ENCODE measurements around the gene PRSS21.

PRSS21 gene

DNA sequence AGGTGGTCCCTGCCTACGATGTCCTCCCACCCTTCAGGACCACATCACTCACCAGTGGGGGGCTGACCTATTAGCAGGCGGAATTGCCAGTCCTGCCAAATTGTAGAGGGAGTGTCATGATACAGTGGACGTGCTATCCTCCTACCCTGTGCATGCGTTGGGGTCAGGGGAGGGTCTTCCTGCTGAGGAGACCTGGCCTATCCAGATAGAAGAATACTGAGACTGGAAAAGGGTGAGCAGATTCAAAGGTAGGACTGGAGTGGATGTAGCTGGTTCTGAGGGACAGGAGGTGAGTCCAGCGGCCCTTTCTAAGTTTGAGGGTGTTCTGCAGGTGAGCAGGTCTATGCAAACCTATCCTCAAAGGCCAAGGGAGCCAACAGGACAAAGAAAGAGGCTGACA lies 10.8 kb upstream of the PRSS21 start:
- no peak for DNase-seq (ENCODE audit: low spot score)

DNA sequence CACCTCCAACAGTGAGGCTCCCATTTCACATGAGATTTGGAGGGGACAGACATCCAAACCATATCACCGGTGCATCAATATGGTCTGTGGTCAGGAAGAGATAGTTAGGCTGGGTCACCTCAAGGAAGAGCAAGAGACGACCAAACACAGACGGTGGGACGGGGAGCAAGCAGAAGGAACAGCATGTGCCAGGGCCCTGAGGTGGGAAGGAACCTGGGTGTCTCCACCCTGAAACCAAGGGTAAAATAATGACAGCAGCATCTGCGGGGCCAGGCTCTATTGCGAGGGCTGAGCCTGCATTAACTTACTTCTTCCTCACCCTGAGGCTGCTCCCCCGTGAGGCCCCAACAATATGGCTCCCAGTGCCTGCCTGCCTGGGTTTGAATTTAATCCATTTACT lies 8.9 kb upstream of the PRSS21 start:
- DNase-seq (ENCODE audit: low spot score) = no peak

DNA sequence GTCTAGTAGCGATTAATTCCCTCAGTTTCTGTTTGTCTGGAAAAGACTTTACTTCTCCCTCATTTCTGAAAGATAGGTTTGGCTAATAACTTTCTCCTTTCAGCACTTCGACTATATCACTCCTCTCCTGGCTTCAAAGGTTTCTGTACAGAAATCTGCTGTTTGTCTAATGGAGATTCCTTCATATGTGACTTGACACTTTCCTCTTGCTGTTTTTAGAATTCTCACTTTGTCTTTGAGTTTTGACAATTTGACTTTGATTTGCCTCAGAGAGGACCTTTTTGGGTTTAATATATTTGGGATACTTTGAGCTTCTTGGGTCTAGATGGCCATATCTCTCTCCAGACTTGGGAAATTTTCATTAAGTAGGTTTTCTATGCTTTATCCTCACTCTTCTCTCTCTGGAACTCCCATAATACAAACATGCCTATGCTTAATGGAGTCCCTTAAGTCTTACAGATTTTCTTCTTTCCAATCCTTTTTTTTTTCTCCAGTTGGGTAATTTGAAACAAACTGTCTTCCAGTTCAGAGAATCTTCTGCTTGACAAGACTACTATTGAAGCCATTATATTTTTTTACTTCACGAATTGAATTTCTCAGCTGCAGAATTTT lies 7.8 kb upstream of the PRSS21 start:
- no peak for DNase-seq (ENCODE audit: low spot score)

DNA sequence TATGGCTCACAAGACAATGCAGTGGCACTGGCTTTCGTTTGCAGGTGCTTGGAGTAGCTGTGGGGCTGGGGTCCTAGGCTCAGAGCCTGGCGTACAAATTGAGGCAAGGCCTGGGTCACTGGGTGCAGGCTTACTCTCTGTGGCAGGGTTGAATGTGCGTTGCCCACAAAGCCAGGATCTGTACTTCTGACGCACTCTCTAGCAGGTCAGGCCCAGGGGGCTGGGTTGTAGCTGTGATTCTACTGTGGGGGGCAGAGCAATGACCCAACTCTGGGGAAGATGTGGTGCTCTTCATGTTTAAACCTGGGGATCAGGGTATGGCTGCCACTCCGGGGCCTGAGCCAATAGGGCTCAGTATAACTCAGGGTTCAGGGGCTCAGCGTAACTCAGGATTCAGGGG lies 6.4 kb upstream of the PRSS21 start:
- no peak for DNase-seq (ENCODE audit: low spot score)

DNA sequence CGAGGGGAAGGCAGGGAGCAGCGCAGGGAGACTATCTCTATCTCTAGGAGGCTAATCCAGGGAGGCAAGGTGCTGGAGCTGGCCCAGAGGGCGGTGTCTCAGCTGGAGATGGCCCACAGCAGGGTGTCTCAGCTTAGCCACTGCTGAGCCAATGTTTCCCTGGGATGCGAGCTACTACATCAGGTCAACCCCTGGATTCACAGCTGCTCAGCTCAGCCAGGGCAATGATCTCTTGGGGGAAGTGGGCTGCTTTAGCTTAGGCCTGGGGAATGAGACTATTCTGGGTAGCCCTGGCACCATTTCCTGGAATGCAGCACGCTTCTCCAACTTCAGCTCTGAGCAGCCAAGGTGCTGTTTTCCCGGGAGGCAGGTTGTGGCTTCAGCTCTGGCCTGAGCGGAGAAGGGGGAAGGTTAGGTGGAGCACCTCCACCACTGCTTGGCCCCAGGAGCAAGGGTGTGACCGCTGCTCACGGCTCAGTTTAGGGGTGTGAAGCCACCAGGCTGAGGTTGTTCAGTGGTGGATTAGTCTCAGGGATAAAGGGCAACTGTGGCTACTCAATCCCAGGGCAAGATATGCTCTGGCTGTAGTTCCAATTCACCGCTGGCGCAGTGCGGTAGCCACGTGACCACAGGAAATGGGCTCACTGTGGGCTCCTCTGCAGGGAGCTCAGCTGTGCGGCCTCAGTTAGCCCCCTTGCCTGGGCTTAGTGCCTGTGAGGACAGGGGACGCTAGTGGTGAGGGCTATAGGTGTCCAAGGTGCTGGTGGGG lies 5.2 kb upstream of the PRSS21 start:
- no peak for DNase-seq (ENCODE audit: low spot score)

DNA sequence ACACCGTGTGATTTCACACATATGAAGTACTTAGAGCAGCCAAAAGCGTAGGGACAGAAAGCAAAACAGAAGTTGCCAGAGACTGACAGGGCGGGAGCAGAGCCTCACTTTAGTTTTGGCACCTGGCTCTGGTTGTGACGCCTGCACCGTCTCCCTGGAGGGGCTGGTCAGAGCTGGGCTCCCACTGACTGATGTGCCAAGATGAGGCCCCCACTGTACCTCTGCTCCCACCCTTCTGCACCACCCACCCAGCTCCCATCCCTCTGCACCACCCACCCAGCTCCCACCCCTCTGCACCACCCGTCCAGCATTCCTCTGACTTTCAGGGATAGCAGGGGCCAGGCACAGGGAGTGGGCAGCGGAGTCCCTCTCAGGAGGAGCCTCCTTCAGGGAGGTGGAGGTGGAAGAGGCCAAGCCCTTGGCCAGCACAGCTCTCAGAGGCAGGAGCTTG lies 3.2 kb upstream of the PRSS21 start:
- no peak for DNase-seq (ENCODE audit: low spot score)

DNA sequence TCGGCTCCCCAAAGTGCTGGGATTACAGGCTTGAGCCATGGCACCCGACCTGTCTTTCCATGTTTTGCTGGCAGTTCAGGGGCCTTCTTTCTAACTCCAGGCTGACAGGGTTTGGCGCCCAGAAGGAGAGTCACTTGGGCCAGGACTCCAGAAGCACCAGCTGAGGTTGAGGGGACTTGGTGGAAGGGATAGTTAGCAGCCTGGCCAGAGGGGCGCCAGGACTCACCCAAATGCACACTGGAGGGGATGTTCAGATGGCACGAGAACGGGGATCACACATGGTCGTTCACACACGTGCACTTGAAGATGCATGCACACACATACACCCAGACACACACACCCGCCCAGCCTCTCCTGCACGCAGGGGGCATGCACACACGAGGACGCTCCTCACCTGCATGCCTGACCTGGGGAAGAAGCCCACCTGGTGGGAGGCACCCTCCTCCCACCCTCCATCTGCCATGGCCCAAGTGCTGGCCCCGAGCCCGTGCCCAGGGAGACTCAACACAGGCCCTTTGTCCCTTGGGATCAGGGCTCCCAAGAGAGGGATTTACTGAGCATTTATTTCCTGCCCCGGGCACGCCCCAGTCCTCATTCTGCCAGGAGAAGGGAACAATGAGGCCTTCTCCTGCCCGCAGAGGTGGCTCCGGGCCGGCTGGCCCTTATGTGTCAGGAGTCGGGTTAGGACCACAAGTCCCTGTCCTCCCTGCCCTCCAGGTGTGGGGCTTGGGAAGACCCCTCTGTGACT lies 2.3 kb upstream of the PRSS21 start:
- no peak for DNase-seq (ENCODE audit: low spot score)

DNA sequence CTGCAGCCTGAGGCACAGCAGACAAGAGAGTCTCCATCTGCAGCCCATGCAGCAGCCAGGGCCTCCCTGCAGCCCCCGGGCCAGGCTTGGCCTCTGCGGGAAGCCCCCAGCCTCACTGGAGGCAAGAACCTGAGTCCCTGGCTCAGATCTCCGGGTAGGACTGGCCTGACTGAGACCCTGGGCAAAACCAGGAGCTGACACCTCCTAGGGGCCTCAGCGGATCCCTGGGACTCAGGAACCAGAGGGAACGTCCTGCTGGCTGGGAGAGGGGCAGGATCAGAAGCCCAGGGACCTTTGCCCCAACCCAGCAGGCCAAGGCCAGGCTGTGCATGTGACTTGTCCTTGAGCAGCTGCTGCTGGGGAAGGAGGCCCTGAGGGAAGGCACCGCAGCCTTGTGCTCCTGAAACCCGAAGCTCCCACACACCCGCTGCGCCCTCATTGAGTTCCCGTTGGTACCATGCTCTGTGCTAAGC lies 1.7 kb upstream of the PRSS21 start:
- no peak for DNase-seq (ENCODE audit: low spot score)

DNA sequence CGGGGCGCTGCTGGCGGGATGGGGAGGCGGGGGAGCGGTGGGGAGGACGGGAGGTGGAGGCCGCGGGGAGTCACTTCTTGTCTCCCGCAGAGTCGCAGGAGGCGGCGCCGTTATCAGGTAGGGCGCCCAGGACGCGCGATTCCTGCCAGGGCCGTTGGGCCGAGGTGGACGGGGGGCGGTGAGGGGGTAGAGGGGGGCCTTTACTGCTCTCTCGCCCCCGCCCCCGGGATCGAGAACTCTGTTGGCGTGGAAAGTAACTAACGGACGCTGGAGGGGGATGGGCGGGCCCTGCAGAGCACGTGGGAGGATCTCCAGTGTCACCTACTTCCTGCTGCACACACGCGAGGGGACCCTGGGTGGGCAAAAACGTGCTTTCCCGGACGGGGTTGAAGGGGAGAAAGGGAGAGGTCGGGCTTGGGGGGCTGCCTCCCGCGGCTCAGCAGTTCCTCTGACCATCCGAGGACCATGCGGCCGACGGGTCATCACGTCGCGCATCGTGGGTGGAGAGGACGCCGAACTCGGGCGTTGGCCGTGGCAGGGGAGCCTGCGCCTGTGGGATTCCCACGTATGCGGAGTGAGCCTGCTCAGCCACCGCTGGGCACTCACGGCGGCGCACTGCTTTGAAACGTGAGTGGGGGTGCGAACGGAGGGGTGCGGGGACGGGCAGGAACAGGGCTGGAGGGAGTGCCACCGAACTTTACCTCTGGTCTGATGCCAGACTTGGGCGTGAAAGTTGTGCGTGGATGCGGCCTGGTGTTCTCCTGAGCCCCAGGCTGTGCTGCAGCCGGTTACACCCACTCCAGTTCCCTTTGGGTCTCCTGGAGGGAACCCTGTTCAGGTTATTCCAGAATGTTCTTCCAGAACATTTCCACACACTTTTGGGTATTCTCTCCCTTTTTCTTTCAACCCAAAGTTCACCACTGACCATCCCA lies 569 bp downstream of the PRSS21 start:
- no peak for DNase-seq (ENCODE audit: low spot score)

DNA sequence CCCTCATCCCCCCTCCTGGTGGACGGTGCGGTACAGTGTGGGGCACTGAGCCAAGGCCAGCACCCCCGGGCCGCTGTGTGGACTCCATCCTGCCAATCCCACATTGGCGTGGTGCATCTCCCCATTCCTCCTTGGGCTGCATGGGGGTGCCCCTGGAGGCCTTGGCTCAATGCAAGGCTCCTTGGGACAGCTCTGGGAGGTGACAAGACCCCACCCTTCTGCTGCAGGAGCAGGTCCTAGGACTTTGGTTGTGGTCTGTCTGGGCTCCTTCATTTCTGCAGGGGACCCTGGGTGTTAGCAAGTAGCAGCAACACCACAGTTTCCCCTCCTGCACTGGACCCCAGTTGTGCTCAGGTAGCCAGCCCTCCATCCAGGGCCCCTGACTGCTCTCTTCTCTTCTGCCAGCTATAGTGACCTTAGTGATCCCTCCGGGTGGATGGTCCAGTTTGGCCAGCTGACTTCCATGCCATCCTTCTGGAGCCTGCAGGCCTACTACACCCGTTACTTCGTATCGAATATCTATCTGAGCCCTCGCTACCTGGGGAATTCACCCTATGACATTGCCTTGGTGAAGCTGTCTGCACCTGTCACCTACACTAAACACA lies 1.3 kb downstream of the PRSS21 start:
- DNase-seq (ENCODE audit: low spot score) = no peak

DNA sequence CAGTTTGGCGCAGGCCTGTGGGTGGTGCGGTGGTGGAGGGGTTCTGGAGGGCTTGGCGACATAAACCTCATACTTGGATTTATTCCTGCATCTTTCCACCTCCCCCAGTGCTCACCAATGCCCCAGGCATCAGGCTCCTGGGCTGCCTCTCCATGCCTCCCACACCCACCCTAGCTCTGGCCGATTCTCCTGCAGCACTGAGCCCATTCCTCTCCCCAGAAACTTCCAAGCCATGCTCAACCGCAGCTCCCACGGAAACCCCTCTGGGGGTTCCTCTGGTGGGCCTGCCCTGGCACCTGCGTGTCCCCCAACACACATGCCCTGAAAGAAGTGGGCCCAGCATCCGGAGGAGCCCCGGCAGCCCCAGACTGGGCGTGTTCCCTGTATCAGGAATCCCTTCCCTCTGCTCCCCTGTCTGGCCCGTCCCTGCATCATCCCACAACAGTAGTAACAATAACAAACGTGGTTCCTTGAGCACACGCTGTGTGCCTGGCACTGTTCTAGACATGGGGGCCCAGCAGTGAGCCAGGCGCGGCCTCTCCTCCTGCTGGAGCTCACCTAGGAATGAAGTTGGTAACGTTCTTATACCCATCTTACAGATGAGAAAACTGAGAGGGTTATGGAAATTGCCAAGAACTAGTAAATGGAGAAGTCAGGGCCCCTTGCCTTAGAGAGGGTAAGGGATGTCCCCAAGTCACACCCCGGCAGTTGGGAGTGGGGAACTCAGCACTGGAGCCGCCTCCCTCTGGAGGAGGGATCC lies 2.3 kb downstream of the PRSS21 start:
- DNase-seq (ENCODE audit: low spot score) = no peak

DNA sequence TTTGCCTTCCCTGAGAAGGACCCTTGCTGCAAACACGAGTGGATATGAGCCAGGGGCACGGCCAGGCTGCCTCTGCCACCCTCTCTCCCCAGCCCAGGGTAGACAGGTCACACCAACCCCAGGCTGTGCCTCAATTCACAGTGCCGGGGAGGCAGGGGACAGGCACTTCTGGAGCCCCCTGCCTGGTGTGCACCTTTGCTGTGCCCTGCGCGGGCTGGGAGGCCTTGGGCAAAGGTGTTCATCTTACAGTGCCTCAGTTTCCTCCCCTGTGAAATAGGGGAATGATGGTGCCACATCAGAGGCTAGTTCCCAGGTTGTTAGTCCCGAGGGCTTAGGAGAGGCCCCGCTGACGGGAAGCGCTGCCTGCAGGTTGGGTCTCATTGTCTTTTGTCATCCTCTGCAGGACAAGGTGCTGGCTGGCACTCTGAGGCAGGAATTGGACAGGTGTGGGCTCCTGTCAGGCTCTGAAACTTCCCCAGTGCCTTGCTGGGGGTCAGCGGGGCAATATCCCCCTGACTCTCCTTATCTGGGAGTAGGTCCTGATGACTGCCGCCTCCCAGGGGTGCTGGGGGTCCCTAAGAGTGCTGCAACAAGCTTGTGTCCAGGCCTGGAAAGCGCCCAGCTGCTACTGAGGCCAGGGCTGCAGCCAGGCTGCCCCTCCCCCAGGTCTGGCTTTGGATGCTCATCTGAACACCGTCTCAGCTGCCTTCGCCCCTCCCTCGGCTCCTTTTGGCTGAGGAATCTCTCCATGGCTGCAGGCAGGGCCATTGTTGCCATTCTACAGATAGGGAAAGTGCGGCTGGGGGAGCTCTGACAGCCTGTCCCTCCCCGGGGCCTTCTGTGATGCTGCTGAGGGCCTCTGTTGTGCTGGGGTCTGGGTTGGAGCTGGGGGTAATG lies 3.1 kb downstream of the PRSS21 start:
- DNase-seq (ENCODE audit: low spot score) = no peak

DNA sequence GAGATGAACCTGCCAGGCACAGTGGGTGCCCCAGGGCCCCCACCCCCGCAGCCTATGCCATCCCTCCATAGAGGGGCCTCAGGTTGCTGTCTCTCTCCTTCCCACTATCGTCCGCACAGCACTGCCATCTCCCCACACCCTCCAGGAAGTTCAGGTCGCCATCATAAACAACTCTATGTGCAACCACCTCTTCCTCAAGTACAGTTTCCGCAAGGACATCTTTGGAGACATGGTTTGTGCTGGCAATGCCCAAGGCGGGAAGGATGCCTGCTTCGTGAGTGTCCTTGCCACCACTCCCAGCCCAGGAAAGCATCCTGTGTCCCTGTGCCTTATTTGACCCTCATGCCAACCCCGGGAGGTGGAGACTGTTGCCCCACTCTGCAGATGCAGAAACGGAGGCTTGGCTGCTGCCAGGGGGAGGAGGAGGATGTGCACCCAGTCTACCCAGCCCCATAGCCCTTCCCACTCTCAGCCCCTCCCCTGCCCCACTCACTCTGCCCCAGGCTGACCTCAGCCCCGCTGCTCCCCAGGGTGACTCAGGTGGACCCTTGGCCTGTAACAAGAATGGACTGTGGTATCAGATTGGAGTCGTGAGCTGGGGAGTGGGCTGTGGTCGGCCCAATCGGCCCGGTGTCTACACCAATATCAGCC lies 3.9 kb downstream of the PRSS21 start:
- DNase-seq (ENCODE audit: low spot score) = no peak

DNA sequence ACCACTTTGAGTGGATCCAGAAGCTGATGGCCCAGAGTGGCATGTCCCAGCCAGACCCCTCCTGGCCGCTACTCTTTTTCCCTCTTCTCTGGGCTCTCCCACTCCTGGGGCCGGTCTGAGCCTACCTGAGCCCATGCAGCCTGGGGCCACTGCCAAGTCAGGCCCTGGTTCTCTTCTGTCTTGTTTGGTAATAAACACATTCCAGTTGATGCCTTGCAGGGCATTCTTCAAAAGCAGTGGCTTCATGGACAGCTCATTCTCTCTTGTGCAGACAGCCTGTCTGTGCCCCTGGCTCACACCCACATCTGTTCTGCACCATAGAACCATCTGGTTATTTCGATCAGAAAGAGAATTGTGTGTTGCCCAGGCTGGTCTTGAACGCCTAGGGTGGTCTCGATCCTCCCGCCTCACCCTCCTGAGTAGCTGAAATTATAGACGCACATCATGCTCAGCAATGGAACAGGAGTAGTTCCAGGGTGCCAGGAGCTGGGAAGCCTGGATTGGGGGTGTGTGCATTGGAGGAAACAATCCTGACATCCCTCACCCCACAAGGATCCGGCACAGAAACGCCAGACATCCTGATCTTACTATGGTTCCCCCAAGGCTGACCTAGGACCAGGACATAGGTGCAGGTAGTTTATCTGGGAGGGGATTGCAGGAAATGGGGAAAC lies 4.6 kb downstream of the PRSS21 start:
- DNase-seq (ENCODE audit: low spot score) = no peak

DNA sequence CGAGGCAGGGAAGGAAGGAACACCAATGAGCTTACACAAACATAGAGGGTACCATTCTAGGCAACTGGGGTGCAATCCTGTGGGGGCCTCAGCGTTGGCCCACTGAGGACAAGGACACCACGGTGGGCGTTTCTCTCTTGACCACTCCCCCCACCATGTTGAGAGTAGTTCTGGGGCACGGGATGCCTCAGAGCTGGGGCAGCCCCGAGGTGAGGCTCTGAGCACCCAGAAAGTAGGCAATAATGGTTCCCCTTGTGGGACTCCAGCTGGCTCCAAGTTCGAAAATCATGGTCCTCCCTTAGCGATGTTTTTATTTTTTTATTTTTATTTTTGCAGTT lies 5.1 kb downstream of the PRSS21 start:
- no peak for DNase-seq (ENCODE audit: low spot score)

DNA sequence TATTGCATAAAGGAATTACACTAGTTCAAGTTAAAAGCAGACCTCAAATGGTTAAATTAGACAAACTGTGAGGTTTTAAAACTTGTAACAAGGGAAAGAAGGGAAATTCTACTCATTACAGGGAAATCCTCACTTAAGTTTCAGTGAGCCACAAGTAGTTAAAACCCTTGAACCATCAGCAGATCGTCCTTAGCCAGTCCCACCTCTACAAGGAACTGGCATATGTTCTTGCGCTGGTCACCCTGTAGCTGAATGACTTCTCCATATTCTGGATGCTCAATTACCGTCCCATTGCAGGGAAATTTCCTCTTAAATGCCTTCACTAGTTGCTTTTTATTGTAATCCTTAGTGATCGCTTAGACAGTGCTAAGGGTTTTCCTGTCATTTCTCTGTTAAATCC lies 5.5 kb downstream of the PRSS21 start:
- DNase-seq (ENCODE audit: low spot score) = no peak

DNA sequence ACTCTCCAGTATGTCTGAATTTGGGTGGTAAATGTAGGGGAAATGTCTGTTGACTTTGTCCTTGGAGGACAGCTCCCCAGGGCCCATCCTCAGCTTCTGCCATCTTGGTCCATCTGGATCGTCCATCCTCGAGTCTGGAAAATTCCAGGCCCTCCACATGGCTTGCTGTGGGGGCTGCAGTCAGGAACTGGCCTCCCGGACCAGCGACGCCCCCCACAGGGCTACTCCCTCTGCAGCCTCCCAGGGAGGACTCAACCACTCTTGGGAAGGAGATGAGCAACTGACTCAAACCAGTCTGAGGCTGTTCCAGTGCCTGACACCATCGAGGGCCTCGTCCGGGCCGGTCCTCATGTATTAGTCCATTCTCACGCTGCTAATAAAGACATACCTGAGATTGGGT lies 7.6 kb downstream of the PRSS21 start:
- DNase-seq (ENCODE audit: low spot score) = no peak

DNA sequence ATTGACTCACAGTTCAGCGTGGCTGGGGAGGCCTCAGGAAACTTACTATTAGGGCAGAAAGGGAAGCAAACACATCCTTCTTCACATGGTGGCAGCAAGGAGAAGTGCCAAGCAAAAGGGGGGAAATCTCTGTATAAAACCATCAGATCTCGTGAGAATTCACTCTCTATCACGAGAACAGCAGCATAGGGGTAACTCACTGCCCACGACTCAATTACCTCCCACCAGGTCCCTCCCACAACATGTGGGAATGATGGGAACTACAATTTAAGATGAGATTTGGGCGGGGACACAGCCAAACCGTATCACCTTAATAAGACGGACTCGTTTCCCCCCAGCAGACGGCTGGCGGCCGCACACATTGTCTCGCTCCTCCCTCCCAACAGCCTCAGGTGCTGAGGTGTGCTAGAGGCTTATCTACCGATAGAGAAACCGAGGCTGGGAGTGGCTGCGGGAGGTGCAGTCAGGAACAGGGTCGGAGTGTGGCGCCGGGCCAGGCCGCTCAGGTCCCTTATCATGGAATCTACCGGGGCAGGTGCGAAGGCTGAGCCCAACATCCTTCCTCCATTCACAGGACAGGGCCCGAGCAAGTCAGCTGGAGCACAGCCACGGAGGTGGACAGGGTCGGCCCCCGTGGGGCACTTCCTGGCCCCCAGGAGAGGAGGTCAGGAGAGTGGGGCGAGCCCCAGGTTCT lies 8.2 kb downstream of the PRSS21 start:
- no peak for DNase-seq (ENCODE audit: low spot score)
